Measurements from ENCODE around the gene SLK. TPM values are rescaled to one million over a fixed set of nuclear protein-coding genes. Genes with fewer than 3 reads are reported as not detected.

The SLK gene
- total RNA-seq, 1 donor from 2014 or later: 36.1 TPM

GRCh38 chr10:103967448-103968071 is 620 bp downstream of the SLK start:
- peak; percentile 19 for TF ChIP-seq CTCF (IDR thresholded peaks at IDR 0.05; ENCODE audit: borderline replicate concordance)
- Histone ChIP-seq H3K4me1 (peaks cover 61% of the 10 kb centered on the region), H3K4me3 (peak overlapping the region; percentile 88), H3K27ac (replicated peaks) (peak overlapping the region; percentile 98), H3K9me3 (replicated peaks) (no peaks in the 10 kb centered on the region), H3K27me3 (ENCODE audit: low read depth) (no peaks in the 10 kb centered on the region), H3K36me3 (no peaks in the 10 kb centered on the region)
- DNase-seq: no peak
- intact Hi-C loops (cut with micrococcal nuclease): loop anchor here (10.0 kb wide), 1 partner anchor 83 kb away; no protein-coding TSS in a partner anchor

- H3K36me3 ChIP-seq: no peaks in the 10 kb centered on the region
- no peaks in the 10 kb centered on the region for H3K9me3 ChIP-seq (replicated peaks)
- DNase-seq: no peak
- peaks cover 72% of the 10 kb centered on the region for H3K4me1 ChIP-seq
- TF ChIP-seq CTCF (IDR thresholded peaks at IDR 0.05; ENCODE audit: borderline replicate concordance): no peak
- H3K27me3 ChIP-seq (ENCODE audit: low read depth): no peaks in the 10 kb centered on the region
- peak overlapping the region; percentile 88 for H3K4me3 ChIP-seq
- intact Hi-C loops (cut with micrococcal nuclease): loop anchor here (10.0 kb wide), 1 partner anchor 84 kb away; no protein-coding TSS in a partner anchor
- H3K27ac ChIP-seq (replicated peaks): peak overlapping the region; percentile 98
These were observed 1.8 kb downstream of the SLK start for GRCh38 chr10:103968441-103969391.

GRCh38 chr10:103969436-103969835 is 2.5 kb downstream of the SLK start:
- no peak for DNase-seq
- intact Hi-C loops (cut with micrococcal nuclease): loop anchor here (10.0 kb wide), 1 partner anchor 85 kb away; no protein-coding TSS in a partner anchor
- TF ChIP-seq CTCF (IDR thresholded peaks at IDR 0.05; ENCODE audit: borderline replicate concordance): no peak
- Histone ChIP-seq H3K27ac (replicated peaks) (peak overlapping the region; percentile 47), H3K36me3 (no peaks in the 10 kb centered on the region), H3K9me3 (replicated peaks) (no peaks in the 10 kb centered on the region), H3K4me1 (peaks cover 73% of the 10 kb centered on the region), H3K27me3 (ENCODE audit: low read depth) (no peaks in the 10 kb centered on the region), H3K4me3 (peak overlapping the region; percentile 88)

- no peak for TF ChIP-seq CTCF (IDR thresholded peaks at IDR 0.05; ENCODE audit: borderline replicate concordance)
- H3K36me3 ChIP-seq: no peaks in the 10 kb centered on the region
- peak overlapping the region; percentile 88 for H3K4me3 ChIP-seq
- intact Hi-C loops (cut with micrococcal nuclease): loop anchor here (10.0 kb wide), 1 partner anchor 85 kb away; no protein-coding TSS in a partner anchor
- H3K27me3 ChIP-seq (ENCODE audit: low read depth): no peaks in the 10 kb centered on the region
- H3K27ac ChIP-seq (replicated peaks): peak overlapping the region; percentile 47
- peaks cover 73% of the 10 kb centered on the region for H3K4me1 ChIP-seq
- H3K9me3 ChIP-seq (replicated peaks): no peaks in the 10 kb centered on the region
- DNase-seq: no peak
These were observed 3.1 kb downstream of the SLK start for GRCh38 chr10:103969857-103970627.

- Histone ChIP-seq H3K36me3 (no peaks in the 10 kb centered on the region), H3K27me3 (ENCODE audit: low read depth) (no peaks in the 10 kb centered on the region), H3K27ac (replicated peaks) (no peak overlapping the region), H3K4me1 (peaks cover 44% of the 10 kb centered on the region), H3K4me3 (no peak overlapping the region), H3K9me3 (replicated peaks) (no peaks in the 10 kb centered on the region)
- intact Hi-C loops (cut with micrococcal nuclease): no loop called here
- no peak for DNase-seq
- TF ChIP-seq CTCF (IDR thresholded peaks at IDR 0.05; ENCODE audit: borderline replicate concordance): no peak
These were observed 8.2 kb downstream of the SLK start for GRCh38 chr10:103975169-103975568.

Measured in left ventricle myocardium inferior (tissue), 1 donor.